HEK293T (cell line): ENCODE data around the gene SUGCT.

Source experiments
- CTCF ChIA-PET: fragments of 350-600 bp; formaldehyde crosslinking; extraction: SDS; loops from one replicate; lab custom pipeline; 2021; ENCODE audit warnings: antibody characterized with exemption, inconsistent platforms; lab: Yijun Ruan, JAX
- POLR2A ChIA-PET: fragments of 350-600 bp; formaldehyde crosslinking; extraction: SDS; loops from one replicate; lab custom pipeline; 2020; ENCODE audit warnings: antibody characterized with exemption, inconsistent platforms; lab: Yijun Ruan, JAX
- DNase-seq: peaks from one replicate; pipeline ENCODE4 v3.0.0; 2012; ENCODE audit warnings: mixed read lengths; ENCODE audit errors: extremely low spot score
- ARNT ChIP-seq: fragments of 450-650 bp; IDR thresholded peaks from 2 replicates; pipeline ENCODE4 v1.6.1; 2017; ENCODE audit warnings: mild to moderate bottlenecking
- BHLHE40 ChIP-seq: fragments of 450-650 bp; IDR thresholded peaks from 2 replicates; pipeline ENCODE4 v1.6.1; 2016; ENCODE audit warnings: mild to moderate bottlenecking, moderate library complexity, borderline replicate concordance
- CTBP1 ChIP-seq: fragments of 450-650 bp; IDR thresholded peaks from 2 replicates; pipeline ENCODE4 v1.6.1; 2016; ENCODE audit warnings: borderline replicate concordance
- ELF4 ChIP-seq: fragments of 450-650 bp; IDR thresholded peaks from 2 replicates; pipeline ENCODE4 v1.6.1; 2017; ENCODE audit warnings: antibody characterized with exemption
- FOXA1 ChIP-seq: fragments of 450-650 bp; IDR thresholded peaks from 2 replicates; pipeline ENCODE4 v1.6.1; 2016; ENCODE audit warnings: mild to moderate bottlenecking
- FOXK2 ChIP-seq: fragments of 450-650 bp; IDR thresholded peaks from 2 replicates; pipeline ENCODE4 v1.6.1; 2016; ENCODE audit warnings: mild to moderate bottlenecking
- FOXM1 ChIP-seq: fragments of 450-650 bp; IDR thresholded peaks from 2 replicates; pipeline ENCODE4 v1.6.1; 2017; ENCODE audit warnings: mild to moderate bottlenecking, borderline replicate concordance
- HDGF ChIP-seq: fragments of 450-650 bp; IDR thresholded peaks from 2 replicates; pipeline ENCODE4 v1.6.1; 2017; ENCODE audit warnings: antibody characterized with exemption, borderline replicate concordance
- L3MBTL2 ChIP-seq: fragments of 450-650 bp; conservative IDR thresholded peaks from 2 replicates; pipeline ENCODE4 v1.6.1; 2016; ENCODE audit warnings: mild to moderate bottlenecking
- LEF1 ChIP-seq: fragments of 450-650 bp; IDR thresholded peaks from 2 replicates; pipeline ENCODE4 v1.6.1; 2017; ENCODE audit warnings: mild to moderate bottlenecking, borderline replicate concordance
- NFRKB ChIP-seq: fragments of 450-650 bp; IDR thresholded peaks from 2 replicates; pipeline ENCODE4 v1.6.1; 2016; ENCODE audit warnings: mild to moderate bottlenecking, moderate library complexity
- PKNOX1 ChIP-seq: fragments of 450-650 bp; IDR thresholded peaks from 2 replicates; pipeline ENCODE4 v1.6.1; 2016
- SP1 ChIP-seq: fragments of 450-650 bp; IDR thresholded peaks from 2 replicates; pipeline ENCODE4 v1.6.1; 2017
- SUZ12 ChIP-seq: fragments of 450-650 bp; IDR thresholded peaks from 2 replicates; pipeline ENCODE4 v1.6.1; 2016; ENCODE audit warnings: mild to moderate bottlenecking
- TARDBP ChIP-seq: fragments of 450-650 bp; IDR thresholded peaks from 2 replicates; pipeline ENCODE4 v1.6.1; 2016
- ZNF384 ChIP-seq: fragments of 450-650 bp; IDR thresholded peaks from 2 replicates; pipeline ENCODE4 v1.6.1; 2016

The SUGCT gene

GRCh38 chr7:40382145-40382544, 247.3 kb downstream of the SUGCT start:
- ChIA-PET CTCF (no interaction called here), POLR2A (no interaction called here)
- no peak for DNase-seq
- TF ChIP-seq FOXK2 (no peak), L3MBTL2 (no peak), LEF1 (no peak), HDGF (no peak), CTBP1 (no peak), ELF4 (no peak), ARNT (no peak), FOXA1 (no peak), PKNOX1 (no peak)

- ChIA-PET POLR2A (no interaction called here), CTCF (no interaction called here)
- DNase-seq, result no peak
- TF ChIP-seq NFRKB, result no peak
- no peak for TF ChIP-seq PKNOX1
- TF ChIP-seq FOXM1, result no peak
- TF ChIP-seq FOXK2, result no peak
- no peak for TF ChIP-seq SUZ12
- no peak for TF ChIP-seq ZNF384
- no peak for TF ChIP-seq LEF1
- no peak for TF ChIP-seq BHLHE40
- TF ChIP-seq TARDBP, result no peak
- no peak for TF ChIP-seq SP1
- TF ChIP-seq ELF4, result no peak
- no peak for TF ChIP-seq L3MBTL2
- no peak for TF ChIP-seq CTBP1
- no peak for TF ChIP-seq HDGF
- no peak for TF ChIP-seq ARNT
These were observed 258.9 kb downstream of the SUGCT start for GRCh38 chr7:40393660-40394059.

GRCh38 chr7:40394400-40394799, 259.6 kb downstream of the SUGCT start:
- ChIA-PET CTCF (no interaction called here), POLR2A (no interaction called here)
- DNase-seq, result no peak
- TF ChIP-seq TARDBP (no peak), ZNF384 (no peak), CTBP1 (no peak), SP1 (no peak), FOXA1 (no peak), PKNOX1 (no peak), NFRKB (no peak), FOXK2 (no peak), LEF1 (no peak), ELF4 (no peak), L3MBTL2 (no peak), FOXM1 (no peak), SUZ12 (no peak), HDGF (no peak)

GRCh38 chr7:40400525-40400924, 265.7 kb downstream of the SUGCT start:
- DNase-seq, result no peak
- TF ChIP-seq FOXM1 (no peak), PKNOX1 (no peak), SP1 (no peak), BHLHE40 (no peak), ZNF384 (no peak), SUZ12 (no peak), FOXK2 (no peak), CTBP1 (no peak), FOXA1 (no peak), TARDBP (no peak)
- ChIA-PET POLR2A (no interaction called here), CTCF (no interaction called here)

GRCh38 chr7:40401406-40401805, 266.6 kb downstream of the SUGCT start:
- ChIA-PET CTCF (no interaction called here), POLR2A (no interaction called here)
- TF ChIP-seq NFRKB (no peak), FOXA1 (no peak), BHLHE40 (no peak), SP1 (no peak), ELF4 (no peak), SUZ12 (no peak), HDGF (no peak), LEF1 (no peak), PKNOX1 (no peak), FOXM1 (no peak), CTBP1 (no peak), TARDBP (no peak), ARNT (no peak), L3MBTL2 (no peak)
- DNase-seq, result no peak
